GM18498 (cell line): ENCODE data around the gene RCOR2.

ENCODE experiments used
- ATAC-seq: cut with Tn5 transposase; IDR thresholded peaks from one replicate; pipeline ENCODE4 v1.9.1; 2021; ENCODE audit warnings: mild to moderate bottlenecking, moderate library complexity; ENCODE audit not compliant: unreplicated experiment

The RCOR2 gene

GRCh38 chr11:63929616-63930015, 12.7 kb upstream of the RCOR2 start:
- ATAC-seq = no peak

- ATAC-seq = no peak
Measured at GRCh38 chr11:63923319-63923718, 6.4 kb upstream of the RCOR2 start.

DNA sequence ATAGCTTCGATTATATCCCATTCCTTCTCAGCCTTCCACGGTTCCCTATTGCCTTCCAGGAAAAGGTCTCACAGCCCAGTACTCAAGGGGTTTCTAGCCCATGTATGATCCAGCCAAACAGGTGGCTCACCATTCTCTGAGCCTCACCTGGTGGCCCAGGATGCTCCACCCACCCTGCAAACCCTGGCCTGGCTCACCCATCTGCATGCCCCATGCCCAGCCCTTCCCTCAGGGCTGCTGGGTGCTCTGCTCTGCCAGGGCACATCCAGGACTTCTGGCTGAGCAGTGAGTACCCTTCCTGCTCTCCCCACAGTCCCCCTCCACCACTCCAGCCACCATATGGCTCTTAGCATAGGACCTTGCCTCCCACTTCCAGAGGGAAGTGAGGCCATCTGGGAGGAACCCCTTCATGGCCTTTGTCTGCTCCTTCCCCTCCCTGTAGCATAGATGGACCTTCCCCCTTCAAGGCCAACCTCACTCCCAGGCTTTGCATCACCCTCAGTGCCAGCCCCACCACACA, 5.8 kb upstream of the RCOR2 start:
- ATAC-seq = no peak

DNA sequence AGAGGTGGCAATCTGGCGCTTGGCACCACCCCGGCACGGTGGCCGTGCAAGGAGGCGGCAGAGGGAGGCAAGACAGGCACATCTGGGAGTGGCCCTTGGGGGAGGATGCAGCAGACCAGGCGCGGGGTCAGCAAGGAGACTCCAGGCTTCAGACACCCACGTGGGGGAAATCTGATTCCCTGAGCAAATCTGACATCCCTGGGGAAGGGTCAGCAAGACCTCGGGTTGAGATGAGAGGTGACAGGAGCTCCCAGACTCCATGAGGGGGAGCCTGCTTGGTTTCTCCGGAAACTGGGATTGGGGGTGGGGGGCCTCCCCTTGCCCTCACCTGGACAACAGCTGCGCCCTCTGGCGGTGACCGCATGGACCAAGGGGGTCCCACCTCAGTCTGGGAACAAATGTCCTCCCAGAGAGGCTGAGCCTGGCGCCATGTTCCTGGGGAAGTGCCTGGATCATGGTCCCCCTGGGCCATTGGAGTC, 4.0 kb upstream of the RCOR2 start:
- no peak for ATAC-seq

DNA sequence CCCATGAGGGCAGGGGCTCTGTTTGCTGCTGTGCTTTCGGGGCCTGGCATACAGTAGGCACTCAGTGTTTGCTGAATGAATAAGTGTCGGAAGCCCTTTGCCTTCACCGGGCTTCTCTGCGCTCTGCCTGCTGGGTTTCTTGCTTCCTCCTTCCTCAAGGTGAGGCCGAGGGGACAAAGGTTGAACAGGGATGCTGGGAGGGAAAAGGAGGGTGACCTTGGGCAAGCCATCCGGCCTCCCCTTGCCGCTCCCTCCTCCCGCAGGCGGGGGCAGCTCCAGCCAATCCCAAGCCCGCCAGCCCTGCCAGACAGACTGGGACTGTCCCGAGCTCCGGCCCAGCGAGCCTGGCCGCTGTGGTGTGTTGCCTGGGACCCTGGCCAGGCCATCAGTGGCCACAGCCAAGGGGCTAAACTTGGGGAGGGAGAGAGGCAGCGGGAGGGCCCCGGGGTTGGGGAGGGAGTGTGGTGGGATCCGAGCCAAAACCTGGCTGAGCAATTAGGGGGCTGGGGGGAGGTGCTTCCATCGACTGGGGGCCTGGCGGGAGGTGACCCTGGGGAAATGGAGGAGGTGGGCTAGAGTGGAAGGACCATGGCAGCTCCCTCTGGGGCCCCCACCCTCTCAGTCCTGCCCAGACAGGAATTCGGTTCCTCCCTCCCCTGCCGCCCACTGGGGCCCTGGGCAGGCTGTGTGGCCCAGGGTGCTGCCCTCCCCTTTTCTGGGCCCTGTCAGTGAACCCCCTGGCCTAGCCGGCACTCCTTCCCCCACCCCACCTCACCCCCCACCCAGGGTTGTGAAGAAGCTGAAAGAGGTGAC, 3.4 kb upstream of the RCOR2 start:
- ATAC-seq = no peak

DNA sequence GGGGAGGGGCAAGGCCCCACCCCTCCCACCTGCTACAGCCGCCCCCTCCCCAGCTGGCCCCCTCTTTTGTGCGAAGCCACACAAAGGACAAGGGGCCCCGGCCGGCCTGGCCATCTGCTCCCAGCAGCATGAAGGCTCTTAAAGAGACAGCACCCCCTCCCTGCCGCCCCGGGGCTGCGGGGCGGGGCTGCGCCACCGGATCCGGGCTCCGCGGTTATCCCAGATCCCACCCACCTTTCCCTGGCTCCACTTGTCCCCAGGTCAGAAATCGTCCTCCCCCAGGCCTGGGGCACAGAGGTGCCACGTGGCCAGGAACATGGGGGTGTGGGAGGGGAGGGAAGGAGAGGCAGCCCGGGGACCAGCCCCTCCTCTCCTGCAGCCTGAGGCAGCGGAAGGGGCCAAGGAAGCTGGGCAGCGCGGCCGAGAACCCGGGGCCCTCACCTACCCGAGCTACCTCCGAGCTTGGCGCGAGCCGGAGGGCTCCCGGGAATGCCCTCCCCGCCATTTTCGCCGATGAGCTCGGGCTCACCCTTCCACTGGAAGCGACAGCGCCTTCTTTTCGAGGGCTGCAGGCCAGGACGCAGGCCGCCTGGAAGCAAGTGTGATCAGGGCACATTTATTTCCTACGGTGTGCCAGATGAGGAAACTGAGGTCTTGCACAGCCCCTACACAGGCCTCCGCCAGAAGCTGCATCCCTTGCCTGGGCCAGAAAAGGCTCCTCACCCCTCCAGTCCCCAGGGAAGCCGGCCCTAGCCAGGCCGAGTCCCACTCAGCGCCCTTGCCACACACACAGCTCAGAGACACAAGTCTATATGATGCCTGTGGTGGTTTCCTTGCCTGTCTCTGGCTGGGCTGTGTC, 2.5 kb upstream of the RCOR2 start:
- no peak for ATAC-seq

DNA sequence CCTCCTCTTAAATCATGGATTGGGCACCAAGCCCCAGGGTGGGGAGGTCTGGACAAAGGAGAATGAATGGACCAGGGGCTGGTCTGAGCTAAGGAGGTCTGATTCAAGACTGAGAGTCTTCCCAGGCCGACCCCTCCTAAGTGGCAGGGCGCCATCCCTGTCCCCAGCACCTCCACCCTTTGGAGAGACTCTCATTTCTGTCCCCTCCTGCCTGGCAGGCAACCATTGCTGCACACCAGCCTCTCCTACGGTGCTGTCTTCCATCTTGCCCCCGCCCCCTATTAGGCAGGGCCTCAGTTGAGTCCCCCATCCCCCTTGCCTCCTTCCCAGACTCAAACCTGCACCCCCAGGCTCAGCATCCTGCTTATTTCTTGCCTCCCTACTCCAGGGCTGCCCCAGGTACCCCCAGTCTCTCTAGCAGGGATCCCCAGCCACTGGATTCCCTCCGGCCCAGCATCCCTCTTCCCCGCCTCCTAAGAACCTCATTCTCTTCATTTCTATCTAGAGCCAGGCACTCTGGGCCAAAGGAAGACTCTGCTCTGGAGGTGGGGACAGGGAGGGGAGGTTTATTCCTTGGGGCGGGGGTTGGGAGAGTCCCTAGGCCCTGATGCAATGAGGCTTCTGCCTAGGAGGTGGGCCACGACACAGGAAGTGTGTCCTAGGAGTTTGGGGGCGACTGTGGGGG, 1.7 kb upstream of the RCOR2 start:
- ATAC-seq = no peak

- no peak for ATAC-seq
Measured at GRCh38 chr11:63917692-63918506, 935 bp upstream of the RCOR2 start.

DNA sequence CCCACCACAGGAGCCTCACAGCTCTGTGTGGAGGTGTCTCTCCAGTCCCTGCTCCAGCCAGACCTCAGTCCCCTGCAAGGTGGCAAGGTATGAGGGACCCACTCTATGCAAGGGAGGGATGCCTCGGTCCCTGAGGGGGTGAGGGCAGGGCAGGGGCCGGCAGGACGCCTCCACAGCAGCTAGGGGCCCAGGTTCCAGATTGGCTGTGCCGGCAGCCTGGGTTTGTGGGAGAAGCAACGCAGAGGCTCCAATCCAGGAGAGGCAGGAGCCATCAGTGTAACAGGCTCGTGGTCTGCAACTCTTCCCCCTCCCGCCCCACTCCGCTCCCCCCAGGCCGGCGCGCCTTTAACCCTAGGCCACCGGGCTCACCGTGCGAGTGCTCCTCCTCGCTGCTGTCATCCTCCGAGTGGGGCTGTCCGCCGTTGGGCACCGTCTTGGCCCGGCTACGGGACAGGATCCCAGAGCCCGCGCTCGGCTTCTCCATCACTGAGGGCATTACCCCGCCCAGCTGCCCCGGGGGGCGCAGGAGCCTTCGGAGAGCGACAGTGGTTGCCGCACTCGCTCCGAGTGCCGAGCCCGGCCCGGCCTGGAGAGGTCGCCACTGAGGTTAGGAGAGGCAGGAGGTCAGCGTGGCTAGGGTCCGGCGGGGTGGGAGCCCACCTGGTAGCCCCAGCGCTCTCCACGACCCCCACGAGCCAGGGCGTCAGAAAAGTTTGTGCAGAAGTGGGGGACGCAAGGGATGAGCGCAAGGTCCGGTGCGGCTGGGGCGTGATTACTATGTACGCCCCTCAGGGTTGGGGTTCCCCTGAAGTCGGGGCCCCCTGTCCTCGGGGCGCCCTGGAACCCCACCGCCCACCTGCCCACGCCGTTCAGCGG, 765 bp downstream of the RCOR2 start:
- ATAC-seq = no peak

DNA sequence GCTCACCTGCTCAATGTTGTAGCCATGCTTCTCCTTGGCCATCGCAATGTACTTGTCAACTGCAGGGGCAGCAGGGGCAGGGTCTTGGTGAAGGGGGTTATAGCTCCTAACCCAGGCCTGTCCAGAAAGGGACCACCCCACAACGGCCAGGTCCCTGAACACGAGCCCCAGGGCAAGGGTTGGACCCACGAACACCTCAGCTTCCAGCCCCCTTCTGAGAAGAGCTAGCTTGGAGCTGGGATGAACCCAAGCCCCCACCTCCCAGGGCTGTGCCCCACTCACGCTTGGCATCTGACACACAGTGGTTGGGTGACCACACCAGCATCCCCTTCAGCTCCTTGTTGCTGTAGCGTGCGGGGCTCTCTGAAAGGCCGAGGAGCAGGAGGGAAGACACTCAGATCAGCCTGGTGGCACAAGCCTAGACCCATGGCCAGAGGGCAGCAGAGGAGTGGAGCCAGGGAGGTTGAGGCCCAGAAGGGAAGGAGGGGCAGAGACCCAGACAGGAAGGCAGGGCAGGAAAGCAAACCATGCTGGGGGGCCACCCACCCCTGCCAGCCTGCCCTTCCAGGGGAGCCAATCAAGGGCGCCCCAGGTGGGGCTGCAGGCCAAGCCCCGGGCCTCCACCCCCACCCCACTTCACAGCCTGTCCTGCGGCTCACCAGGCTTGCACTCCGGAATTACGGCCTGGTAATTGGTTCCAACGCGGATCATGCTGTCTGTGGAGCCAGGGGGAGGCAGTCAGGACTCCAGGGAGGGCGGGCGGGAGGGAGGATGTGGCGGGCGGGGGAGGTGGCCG, 1.9 kb downstream of the RCOR2 start:
- no peak for ATAC-seq

DNA sequence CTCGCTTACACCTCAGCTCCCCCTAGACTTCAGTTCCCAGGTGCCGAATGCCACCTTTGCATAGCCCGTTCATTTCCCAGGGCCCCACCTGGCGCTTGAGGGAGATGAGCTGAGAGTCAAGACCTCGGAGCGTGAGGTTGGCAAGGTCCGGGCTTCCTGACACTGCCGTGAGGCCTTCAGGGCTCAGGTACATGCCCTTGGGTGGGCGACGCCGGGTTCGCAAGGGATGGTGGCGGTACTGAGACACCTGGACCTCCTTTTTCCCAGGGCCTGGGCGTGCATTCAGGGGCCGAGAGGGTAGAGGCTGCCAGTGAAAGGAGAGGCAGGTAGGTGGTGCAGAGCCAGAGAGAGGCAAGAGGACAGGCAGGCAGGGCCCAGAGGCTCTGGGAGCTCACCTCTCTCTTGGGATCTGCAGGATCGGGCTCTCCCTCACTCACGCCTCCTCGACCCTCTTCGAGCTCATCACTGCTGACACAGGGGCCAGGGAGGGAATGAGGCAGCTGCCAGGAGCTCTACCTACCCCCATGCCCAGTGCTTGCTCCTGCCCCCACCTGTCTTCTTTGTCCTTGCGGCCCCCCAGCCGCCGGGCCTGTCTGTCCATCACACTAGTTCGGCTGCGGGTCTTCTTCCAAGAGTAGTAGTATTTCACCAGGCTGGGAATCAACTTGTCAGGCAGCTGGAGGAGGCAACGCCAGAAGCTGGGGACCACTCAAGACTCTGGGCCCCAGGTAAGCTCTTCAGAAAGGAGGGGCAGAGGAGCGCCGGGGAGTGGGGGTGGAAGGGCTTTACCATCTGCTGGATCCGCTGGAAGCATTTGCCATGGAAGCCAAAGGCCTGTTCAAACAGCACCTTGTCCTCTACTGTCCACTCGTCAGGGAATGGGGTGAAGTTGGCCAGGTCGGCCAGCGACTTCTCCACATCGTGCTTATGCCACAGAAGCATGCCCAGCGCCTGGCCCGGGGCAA, 2.8 kb downstream of the RCOR2 start:
- ATAC-seq = no peak

- ATAC-seq = no peak
Measured at GRCh38 chr11:63912678-63913077, 4.3 kb downstream of the RCOR2 start.

GRCh38 chr11:63911876-63912275, 5.1 kb downstream of the RCOR2 start:
- ATAC-seq = no peak

- no peak for ATAC-seq
Measured at GRCh38 chr11:63911440-63911839, 5.5 kb downstream of the RCOR2 start.

GRCh38 chr11:63910675-63911074, 6.3 kb downstream of the RCOR2 start:
- ATAC-seq = no peak

DNA sequence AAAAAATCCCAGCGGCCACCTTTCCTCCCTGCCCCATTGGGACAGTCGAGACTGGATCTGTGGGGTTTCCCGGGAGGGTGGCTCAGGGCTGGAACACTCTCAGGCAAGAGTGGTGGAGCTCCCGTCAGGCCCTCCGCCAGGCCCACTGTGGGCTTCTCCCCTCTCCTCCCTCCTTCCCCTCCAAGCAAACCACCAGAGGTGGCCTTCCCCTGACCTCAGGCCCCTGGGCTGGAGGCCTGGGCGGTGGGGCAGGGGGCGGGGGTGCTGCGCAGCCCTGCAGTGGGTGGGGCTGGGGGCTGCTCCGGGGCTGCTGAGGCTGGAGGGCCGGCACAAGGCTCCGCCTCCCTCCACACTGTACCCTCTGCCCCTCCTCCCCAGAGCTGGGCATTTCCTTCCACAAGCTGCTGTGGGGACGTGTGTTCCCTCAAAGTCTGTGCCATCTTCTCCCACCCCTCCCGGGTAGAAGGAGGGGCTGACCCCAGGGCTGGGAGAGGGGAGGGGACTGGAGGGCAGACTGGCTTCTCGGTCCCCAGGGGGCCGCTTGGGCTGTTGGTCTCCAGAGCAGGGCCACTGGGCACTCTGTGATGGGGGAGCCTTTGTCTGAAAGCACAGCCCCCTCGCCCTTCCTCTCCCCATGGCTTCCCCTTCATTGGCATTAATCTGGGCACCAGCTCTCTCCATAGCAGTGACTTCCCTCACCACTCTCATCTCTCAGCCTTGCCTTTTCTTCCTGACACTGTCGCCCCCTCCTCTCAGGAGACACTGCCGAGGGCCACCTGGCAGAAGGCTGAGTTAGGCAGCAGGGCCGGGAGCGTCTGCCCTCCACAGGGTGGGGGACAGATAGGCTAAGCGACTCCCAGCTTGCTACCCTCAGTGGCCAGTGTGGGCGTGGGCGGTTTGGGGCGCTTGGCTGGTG, 7.1 kb downstream of the RCOR2 start:
- no peak for ATAC-seq
